ENCODE results near the gene ZFAND3. TPM values are rescaled to one million over a fixed set of nuclear protein-coding genes. Genes with fewer than 3 reads are reported as not detected.

ZFAND3 gene
- total and polyA plus RNA-seq, 10 of the 15 experiments (the other 5 are each of a cell fraction or from before 2014, with no cell fraction given) = 0.90 to 34.4 (median 16.3) TPM

DNA sequence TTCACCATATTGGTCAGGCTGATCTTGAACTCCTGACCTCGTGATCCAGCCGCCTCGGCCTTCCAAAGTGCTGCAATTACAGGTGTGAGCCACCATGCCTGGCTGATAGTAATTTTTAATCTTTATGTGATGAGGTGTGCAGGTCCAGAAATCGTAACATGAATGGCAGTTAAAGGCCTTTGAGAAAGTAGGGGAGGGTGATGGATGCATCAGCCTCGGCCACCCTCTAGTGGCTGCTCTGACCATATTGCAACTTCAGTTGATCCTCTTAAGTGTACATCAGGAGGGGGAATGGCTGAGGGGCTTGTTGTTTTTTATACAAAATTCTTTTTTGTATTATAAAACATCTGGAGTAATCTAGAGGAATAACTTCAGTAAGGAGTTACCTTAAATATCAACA, 193.0 kb downstream of the ZFAND3 start:
- no peaks in the 10 kb centered on the region for H4K20me1 ChIP-seq (ENCODE audit: control insufficient read depth, insufficient read depth)
- H3K4me2 ChIP-seq (ENCODE audit: control insufficient read depth, insufficient read depth) = no peak overlapping the region
- ATAC-seq = peak; percentile 94
- intact Hi-C loops (cut with micrococcal nuclease; ENCODE audit: unreplicated experiment) (loop anchor here (1.0 to 10.0 kb wide), 3 partner anchors 148 to 308 kb away; no protein-coding TSS in a partner anchor), in situ Hi-C loops (cut with MboI) (loop anchor here (25.0 kb wide), 1 partner anchor 300 kb away; no protein-coding TSS in a partner anchor)
- no peak for DNase-seq (ENCODE audit: low read depth, low spot score)
- ChIA-PET POLR2A (no interaction called here), RAD21 (ENCODE audit: unreplicated experiment) (interaction anchor here (0.6 to 2.6 kb wide), 7 partner anchors 8 to 558 kb away, joined by 3 to 14 read pairs (median 6); partner anchors contain the start of gene ZFAND3), SMC1A (ENCODE audit: uncharacterized antibody, unreplicated experiment) (interaction anchor here (0.7 to 3.0 kb wide), 17 partner anchors 10 to 559 kb away, joined by 3 to 13 read pairs (median 4); partner anchors contain the start of gene ZFAND3), CTCF (interaction anchor here (0.9 to 2.8 kb wide), 19 partner anchors 9 to 481 kb away, joined by 3 to 24 read pairs (median 6); no protein-coding TSS in a partner anchor)
- H3K4me3 ChIP-seq = no peak overlapping the region
- no TSS peak for BruUV-seq (replicated peaks)
- H3K9me3 ChIP-seq (replicated peaks; ENCODE audit: control insufficient read depth, insufficient read depth, low read length) = no peaks in the 10 kb centered on the region; the same call in 2 of the 3 replicates
- peak; percentile 75 for FAIRE-seq
- H2AFZ ChIP-seq (ENCODE audit: control insufficient read depth, low read depth, low read length) = no peak overlapping the region
- H3K79me2 ChIP-seq (ENCODE audit: control insufficient read depth, insufficient read depth, low read length) = peaks cover 5% of the 10 kb centered on the region
- H3K4me1 ChIP-seq (ENCODE audit: control insufficient read depth, insufficient read depth, low read length) = no peaks in the 10 kb centered on the region
- no peaks in the 10 kb centered on the region for H3K36me3 ChIP-seq (ENCODE audit: control insufficient read depth in 2 of 2, insufficient read depth in 2 of 2, low read length in 1 of 2)
- no peak overlapping the region for H3K9ac ChIP-seq (ENCODE audit: control insufficient read depth, insufficient read depth, low read length)
- WGBS (ENCODE audit: insufficient coverage, insufficient replicate concordance, low lambda C conversion rate, missing lambda C conversion rate) = 20% methylated on average over 5 of the region's 5 CpGs
- no peaks in the 10 kb centered on the region for H3K27me3 ChIP-seq (replicated peaks in 1 of 2; ENCODE audit: control insufficient read depth in 2 of 2, insufficient read depth in 2 of 2, low read length in 1 of 2)
- no peak overlapping the region for H3K27ac ChIP-seq (ENCODE audit: control insufficient read depth, insufficient read depth)
- TF ChIP-seq, protein P1, sequence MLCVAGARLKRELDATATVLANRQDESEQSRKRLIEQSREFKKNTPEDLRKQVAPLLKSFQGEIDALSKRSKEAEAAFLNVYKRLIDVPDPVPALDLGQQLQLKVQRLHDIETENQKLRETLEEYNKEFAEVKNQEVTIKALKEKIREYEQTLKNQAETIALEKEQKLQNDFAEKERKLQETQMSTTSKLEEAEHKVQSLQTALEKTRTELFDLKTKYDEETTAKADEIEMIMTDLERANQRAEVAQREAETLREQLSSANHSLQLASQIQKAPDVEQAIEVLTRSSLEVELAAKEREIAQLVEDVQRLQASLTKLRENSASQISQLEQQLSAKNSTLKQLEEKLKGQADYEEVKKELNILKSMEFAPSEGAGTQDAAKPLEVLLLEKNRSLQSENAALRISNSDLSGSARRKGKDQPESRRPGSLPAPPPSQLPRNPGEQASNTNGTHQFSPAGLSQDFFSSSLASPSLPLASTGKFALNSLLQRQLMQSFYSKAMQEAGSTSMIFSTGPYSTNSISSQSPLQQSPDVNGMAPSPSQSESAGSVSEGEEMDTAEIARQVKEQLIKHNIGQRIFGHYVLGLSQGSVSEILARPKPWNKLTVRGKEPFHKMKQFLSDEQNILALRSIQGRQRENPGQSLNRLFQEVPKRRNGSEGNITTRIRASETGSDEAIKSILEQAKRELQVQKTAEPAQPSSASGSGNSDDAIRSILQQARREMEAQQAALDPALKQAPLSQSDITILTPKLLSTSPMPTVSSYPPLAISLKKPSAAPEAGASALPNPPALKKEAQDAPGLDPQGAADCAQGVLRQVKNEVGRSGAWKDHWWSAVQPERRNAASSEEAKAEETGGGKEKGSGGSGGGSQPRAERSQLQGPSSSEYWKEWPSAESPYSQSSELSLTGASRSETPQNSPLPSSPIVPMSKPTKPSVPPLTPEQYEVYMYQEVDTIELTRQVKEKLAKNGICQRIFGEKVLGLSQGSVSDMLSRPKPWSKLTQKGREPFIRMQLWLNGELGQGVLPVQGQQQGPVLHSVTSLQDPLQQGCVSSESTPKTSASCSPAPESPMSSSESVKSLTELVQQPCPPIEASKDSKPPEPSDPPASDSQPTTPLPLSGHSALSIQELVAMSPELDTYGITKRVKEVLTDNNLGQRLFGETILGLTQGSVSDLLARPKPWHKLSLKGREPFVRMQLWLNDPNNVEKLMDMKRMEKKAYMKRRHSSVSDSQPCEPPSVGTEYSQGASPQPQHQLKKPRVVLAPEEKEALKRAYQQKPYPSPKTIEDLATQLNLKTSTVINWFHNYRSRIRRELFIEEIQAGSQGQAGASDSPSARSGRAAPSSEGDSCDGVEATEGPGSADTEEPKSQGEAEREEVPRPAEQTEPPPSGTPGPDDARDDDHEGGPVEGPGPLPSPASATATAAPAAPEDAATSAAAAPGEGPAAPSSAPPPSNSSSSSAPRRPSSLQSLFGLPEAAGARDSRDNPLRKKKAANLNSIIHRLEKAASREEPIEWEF (IDR thresholded peaks at IDR 0.05; ENCODE audit: insufficient replicate concordance, low read depth, low read length) = no peak
- TF ChIP-seq, protein P2, sequence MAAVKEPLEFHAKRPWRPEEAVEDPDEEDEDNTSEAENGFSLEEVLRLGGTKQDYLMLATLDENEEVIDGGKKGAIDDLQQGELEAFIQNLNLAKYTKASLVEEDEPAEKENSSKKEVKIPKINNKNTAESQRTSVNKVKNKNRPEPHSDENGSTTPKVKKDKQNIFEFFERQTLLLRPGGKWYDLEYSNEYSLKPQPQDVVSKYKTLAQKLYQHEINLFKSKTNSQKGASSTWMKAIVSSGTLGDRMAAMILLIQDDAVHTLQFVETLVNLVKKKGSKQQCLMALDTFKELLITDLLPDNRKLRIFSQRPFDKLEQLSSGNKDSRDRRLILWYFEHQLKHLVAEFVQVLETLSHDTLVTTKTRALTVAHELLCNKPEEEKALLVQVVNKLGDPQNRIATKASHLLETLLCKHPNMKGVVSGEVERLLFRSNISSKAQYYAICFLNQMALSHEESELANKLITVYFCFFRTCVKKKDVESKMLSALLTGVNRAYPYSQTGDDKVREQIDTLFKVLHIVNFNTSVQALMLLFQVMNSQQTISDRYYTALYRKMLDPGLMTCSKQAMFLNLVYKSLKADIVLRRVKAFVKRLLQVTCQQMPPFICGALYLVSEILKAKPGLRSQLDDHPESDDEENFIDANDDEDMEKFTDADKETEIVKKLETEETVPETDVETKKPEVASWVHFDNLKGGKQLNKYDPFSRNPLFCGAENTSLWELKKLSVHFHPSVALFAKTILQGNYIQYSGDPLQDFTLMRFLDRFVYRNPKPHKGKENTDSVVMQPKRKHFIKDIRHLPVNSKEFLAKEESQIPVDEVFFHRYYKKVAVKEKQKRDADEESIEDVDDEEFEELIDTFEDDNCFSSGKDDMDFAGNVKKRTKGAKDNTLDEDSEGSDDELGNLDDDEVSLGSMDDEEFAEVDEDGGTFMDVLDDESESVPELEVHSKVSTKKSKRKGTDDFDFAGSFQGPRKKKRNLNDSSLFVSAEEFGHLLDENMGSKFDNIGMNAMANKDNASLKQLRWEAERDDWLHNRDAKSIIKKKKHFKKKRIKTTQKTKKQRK (IDR thresholded peaks at IDR 0.05; ENCODE audit: low read depth, low read length) = no peak
- no peak for TF ChIP-seq RAD51 (IDR thresholded peaks at IDR 0.05)
- TF ChIP-seq SMC3 (IDR thresholded peaks at IDR 0.05; ENCODE audit: borderline replicate concordance, low read length) = peak; percentile 84
- no peak for TF ChIP-seq GATAD2B (conservative IDR thresholded peaks at IDR 0.05; ENCODE audit: low read depth)
- TF ChIP-seq RUNX3 (IDR thresholded peaks at IDR 0.05; ENCODE audit: low read length) = peak; percentile 43
- TF ChIP-seq, protein P3, sequence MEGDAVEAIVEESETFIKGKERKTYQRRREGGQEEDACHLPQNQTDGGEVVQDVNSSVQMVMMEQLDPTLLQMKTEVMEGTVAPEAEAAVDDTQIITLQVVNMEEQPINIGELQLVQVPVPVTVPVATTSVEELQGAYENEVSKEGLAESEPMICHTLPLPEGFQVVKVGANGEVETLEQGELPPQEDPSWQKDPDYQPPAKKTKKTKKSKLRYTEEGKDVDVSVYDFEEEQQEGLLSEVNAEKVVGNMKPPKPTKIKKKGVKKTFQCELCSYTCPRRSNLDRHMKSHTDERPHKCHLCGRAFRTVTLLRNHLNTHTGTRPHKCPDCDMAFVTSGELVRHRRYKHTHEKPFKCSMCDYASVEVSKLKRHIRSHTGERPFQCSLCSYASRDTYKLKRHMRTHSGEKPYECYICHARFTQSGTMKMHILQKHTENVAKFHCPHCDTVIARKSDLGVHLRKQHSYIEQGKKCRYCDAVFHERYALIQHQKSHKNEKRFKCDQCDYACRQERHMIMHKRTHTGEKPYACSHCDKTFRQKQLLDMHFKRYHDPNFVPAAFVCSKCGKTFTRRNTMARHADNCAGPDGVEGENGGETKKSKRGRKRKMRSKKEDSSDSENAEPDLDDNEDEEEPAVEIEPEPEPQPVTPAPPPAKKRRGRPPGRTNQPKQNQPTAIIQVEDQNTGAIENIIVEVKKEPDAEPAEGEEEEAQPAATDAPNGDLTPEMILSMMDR (IDR thresholded peaks at IDR 0.05 in 2 of 3, conservative IDR thresholded peaks at IDR 0.05 in 1 of 3; ENCODE audit: control insufficient read depth in 2 of 3, extremely low read depth in 1 of 3, insufficient read depth in 1 of 3, low read depth in 3 of 3, low read length in 3 of 3) = peak; percentile 72 to 85 (median 76)
- no peak for TF ChIP-seq TBL1XR1 (IDR thresholded peaks at IDR 0.05; ENCODE audit: low read depth, low read length)
- no peak for TF ChIP-seq ZNF274 (IDR thresholded peaks at IDR 0.05; ENCODE audit: insufficient read depth, insufficient read length)
